ENCODE measurements around the gene MMP25. TPM values are rescaled to one million over a fixed set of nuclear protein-coding genes. Genes with fewer than 3 reads are reported as not detected.
A peak's percentile ranks its signal among the peaks of the same experiment; 100 is the strongest.

The MMP25 gene
- total and polyA plus RNA-seq, 12 donors = 0.09 to 3.1 (median 0.43) TPM; not detected in 1

DNA sequence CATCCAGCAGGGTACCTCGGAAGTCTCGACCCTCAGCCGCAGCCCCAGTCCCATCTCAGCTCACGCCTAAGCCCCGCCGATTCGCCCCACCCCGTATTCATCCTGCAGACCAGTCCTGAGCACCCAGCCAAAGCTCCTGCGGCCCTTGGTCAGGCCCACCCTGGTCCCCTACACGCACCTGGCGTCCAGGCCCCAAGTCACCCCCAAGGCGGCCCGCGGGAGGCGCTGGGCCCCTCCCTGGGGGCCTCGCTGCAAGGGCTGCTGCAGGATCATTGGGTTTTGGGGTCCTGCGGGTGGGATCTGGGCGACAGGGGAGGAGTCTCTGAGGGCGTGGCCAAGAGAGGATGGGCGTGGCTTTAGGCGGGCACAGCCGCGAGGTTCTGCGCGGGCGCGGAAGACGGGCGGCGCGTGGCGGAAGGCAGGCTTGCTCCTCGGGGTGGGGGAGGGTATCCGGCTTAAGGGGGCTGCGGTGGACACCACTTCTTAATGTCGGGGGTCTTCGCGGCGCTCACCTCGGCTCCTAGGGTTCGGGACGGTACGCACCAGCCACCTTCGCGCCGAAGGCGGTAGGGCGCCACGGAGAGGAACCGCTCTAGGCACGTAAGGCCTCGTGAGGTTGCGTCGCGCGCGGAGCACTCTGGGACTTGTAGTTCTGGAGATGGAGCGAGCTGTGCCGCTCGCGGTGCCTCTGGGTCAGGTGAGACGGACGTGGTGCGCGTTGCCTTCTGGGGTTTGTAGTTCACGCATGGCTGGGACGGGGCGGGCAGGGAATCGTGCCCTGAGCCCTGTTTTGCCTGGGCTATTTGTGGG is 22.5 kb upstream of the MMP25 start, which contains the start of the genes HCFC1R1 and THOC6:
Gene HCFC1R1 (minus strand): TSS at position 274 of the 810 bp plus-strand sequence. CDS start 1 bp downstream, at position 273.
Gene THOC6 (plus strand): TSS at position 367 of the 810 bp plus-strand sequence. CDS start 292 bp downstream, at position 659.
- Histone ChIP-seq H3K4me3 (peak within 1 kb of the TSS; percentile 56 to 96 (median 70)), H3K4me1 (replicated peaks in 1 of 2) (peaks cover 29 to 58% of the 10 kb centered on the region in 2 donors), H3K27ac (peak within 1 kb of the TSS; percentile 88 to 99 (median 97)), H3K36me3 (replicated peaks in 1 of 2) (peaks cover 0 to 16% of the 10 kb centered on the region in 2 donors), H3K27me3 (no peaks in the 10 kb centered on the region), H3K9me3 (replicated peaks in 1 of 3) (no peaks in the 10 kb centered on the region)
- intact Hi-C loops (cut with DNase I) = no loop called here
- 0% methylated on average over 14 to 69 of the region's 69 CpGs for WGBS, 4 donors
- TF ChIP-seq CTCF (IDR thresholded peaks at IDR 0.05) (peak in 2 of 6 experiments; percentile 6 to 16), POLR2A (IDR thresholded peaks at IDR 0.05) (peak; percentile 71 to 81)
- DNase-seq = peak; percentile 96 to 99 (median 98)

- H3K4me1 ChIP-seq (replicated peaks in 1 of 2) = peaks cover 25 to 57% of the 10 kb centered on the region in 2 donors
- peaks cover 0 to 16% of the 10 kb centered on the region in 2 donors for H3K36me3 ChIP-seq (replicated peaks in 1 of 2)
- no peak for DNase-seq
- H3K9me3 ChIP-seq (replicated peaks in 1 of 3) = no peaks in the 10 kb centered on the region
- TF ChIP-seq CTCF (IDR thresholded peaks at IDR 0.05) (no peak), POLR2A (IDR thresholded peaks at IDR 0.05) (no peak)
- H3K4me3 ChIP-seq = no peak overlapping the region
- peaks cover 14% of the 10 kb centered on the region for H3K27me3 ChIP-seq
- intact Hi-C loops (cut with DNase I) = no loop called here
- no peak overlapping the region for H3K27ac ChIP-seq
- 89 to 95% (median 93%) methylated on average over 18 of the region's 18 CpGs for WGBS, 4 donors
These were observed 21.0 kb upstream of the MMP25 start for GRCh38 chr16:3025032-3026002.

DNA sequence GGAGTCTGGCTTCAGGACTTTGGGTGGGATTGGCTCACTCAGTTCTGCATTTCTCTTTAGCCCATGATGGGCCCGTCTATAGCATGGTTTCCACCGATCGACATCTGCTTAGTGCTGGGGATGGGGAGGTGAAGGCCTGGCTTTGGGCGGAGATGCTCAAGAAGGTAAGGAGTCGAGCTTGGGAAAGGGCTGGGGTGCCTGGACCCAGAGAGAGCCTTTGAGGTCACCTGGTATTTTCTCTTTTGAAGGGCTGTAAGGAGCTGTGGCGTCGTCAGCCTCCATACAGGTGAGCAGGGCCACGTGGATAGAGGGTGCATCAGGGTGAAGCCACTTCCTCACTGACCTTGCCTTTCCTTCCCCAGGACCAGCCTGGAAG is 20.4 kb upstream of the MMP25 start:
- TF ChIP-seq CTCF (IDR thresholded peaks at IDR 0.05) (no peak), POLR2A (IDR thresholded peaks at IDR 0.05) (no peak)
- 92 to 96% (median 93%) methylated on average over 8 of the region's 8 CpGs for WGBS, 4 donors
- H3K4me1 ChIP-seq (replicated peaks in 1 of 2) = peaks cover 25 to 50% of the 10 kb centered on the region in 2 donors
- peaks cover 0 to 16% of the 10 kb centered on the region in 2 donors for H3K36me3 ChIP-seq (replicated peaks in 1 of 2)
- no peaks in the 10 kb centered on the region for H3K9me3 ChIP-seq (replicated peaks in 1 of 3)
- H3K27ac ChIP-seq = no peak overlapping the region
- intact Hi-C loops (cut with DNase I) = no loop called here
- DNase-seq = peak in 1 of 7 donors; percentile 17
- peaks cover 20% of the 10 kb centered on the region for H3K27me3 ChIP-seq
- H3K4me3 ChIP-seq = no peak overlapping the region
